Activated T-helper 1 cell treated with Interleukin-2 at 50 U/mL for 16 hours (primary cell): ENCODE data around the gene GAB3.
"Not testable (repeated sequence)": the region's sequence is repeated elsewhere in the genome, so short reads cannot be mapped to it uniquely, and the experiment has no call there.

Source experiments
- DNase-seq: peaks from one replicate; pipeline ENCODE4 v3.0.0-alpha.2; 2020; ENCODE audit warnings: low read depth

GAB3 gene

GRCh38 chrX:154655346-154655745 lies 95.5 kb downstream of the GAB3 start:
- DNase-seq = no peak

GRCh38 chrX:154654925-154655324 lies 96.0 kb downstream of the GAB3 start:
- DNase-seq = no peak

- DNase-seq = no peak
Observed at GRCh38 chrX:154654372-154654771, 96.5 kb downstream of the GAB3 start.

- DNase-seq = not testable (repeated sequence)
Observed at GRCh38 chrX:154653413-154653812, 97.5 kb downstream of the GAB3 start, which contains the start of gene CTAG2. Gene CTAG2, minus strand, starts transcription at chrX:154653579. Its CDS starts 64 bp downstream, at chrX:154653515.

- DNase-seq = no peak
Observed at GRCh38 chrX:154653048-154653401, 97.9 kb downstream of the GAB3 start.

GRCh38 chrX:154652311-154653047 lies 98.4 kb downstream of the GAB3 start:
- no peak for DNase-seq

GRCh38 chrX:154650221-154650510 lies 100.7 kb downstream of the GAB3 start:
- DNase-seq = no peak

- DNase-seq = no peak
Observed at GRCh38 chrX:154649503-154650220, 101.2 kb downstream of the GAB3 start.

- no peak for DNase-seq
Observed at GRCh38 chrX:154648931-154649330, 101.9 kb downstream of the GAB3 start.

GRCh38 chrX:154645745-154646378 lies 105.0 kb downstream of the GAB3 start:
- not testable (repeated sequence) for DNase-seq

- DNase-seq = not testable (repeated sequence)
Observed at GRCh38 chrX:154643708-154644107, 107.2 kb downstream of the GAB3 start.

GRCh38 chrX:154641740-154642139 lies 109.1 kb downstream of the GAB3 start:
- DNase-seq = not testable (repeated sequence)

- DNase-seq = not testable (repeated sequence)
Observed at GRCh38 chrX:154633661-154634060, 117.2 kb downstream of the GAB3 start.

- DNase-seq = not testable (repeated sequence)
Observed at GRCh38 chrX:154630949-154631348, 119.9 kb downstream of the GAB3 start.

GRCh38 chrX:154628960-154629359 lies 121.9 kb downstream of the GAB3 start:
- DNase-seq = not testable (repeated sequence)
